T-helper 17 cell (primary cell): Measurements from ENCODE around the gene DENND1A. TPM values are rescaled to one million over a fixed set of nuclear protein-coding genes. Genes with fewer than 3 reads are reported as not detected.

Source experiments
- ATAC-seq: fragments of 150-1000 bp; cut with Tn5 transposase; 2 replicates; pipeline ENCODE4 v1.10.0; 2021; ENCODE audit warnings: mild to moderate bottlenecking, moderate library complexity
- DNase-seq, 3 donors: peaks; one replicate each; pipeline versions ENCODE4 v3.0.0 to v3.0.0-alpha.2; 2020 to 2021
- H3K9me3 ChIP-seq: one replicate; pipeline ENCODE4 v1.7.0; 2013; ENCODE audit warnings: low read length, mild to moderate bottlenecking; ENCODE audit not compliant: control insufficient read depth, poor library complexity, severe bottlenecking
- H3K27ac Mint-ChIP-seq: one replicate; pipeline ENCODE4 v1.8.0; 2022; ENCODE audit warnings: mild to moderate bottlenecking, moderate library complexity, mixed read lengths
- H3K27me3 Mint-ChIP-seq: one replicate; pipeline ENCODE4 v1.8.0; 2022; ENCODE audit warnings: mixed read lengths
- H3K36me3 Mint-ChIP-seq: one replicate; pipeline ENCODE4 v1.8.0; 2022; ENCODE audit warnings: low read depth, mixed read lengths
- H3K4me1 Mint-ChIP-seq: one replicate; pipeline ENCODE4 v1.8.0; 2022; ENCODE audit warnings: mild to moderate bottlenecking, mixed read lengths
- H3K4me3 Mint-ChIP-seq: one replicate; pipeline ENCODE4 v1.8.0; 2022; ENCODE audit warnings: mild to moderate bottlenecking, moderate library complexity, mixed read lengths
- total RNA-seq, 4 donors: library from RNA in 2 of 4; stranded (reverse) in 2 of 4; gene quantifications; one replicate each; pipeline ENCODE4 v1.2.3 and lab custom pipeline; 2022 to 2026

Gene DENND1A
- total RNA-seq, 2 donors from 2014 or later: 19.9 to 21.1 TPM

DNA sequence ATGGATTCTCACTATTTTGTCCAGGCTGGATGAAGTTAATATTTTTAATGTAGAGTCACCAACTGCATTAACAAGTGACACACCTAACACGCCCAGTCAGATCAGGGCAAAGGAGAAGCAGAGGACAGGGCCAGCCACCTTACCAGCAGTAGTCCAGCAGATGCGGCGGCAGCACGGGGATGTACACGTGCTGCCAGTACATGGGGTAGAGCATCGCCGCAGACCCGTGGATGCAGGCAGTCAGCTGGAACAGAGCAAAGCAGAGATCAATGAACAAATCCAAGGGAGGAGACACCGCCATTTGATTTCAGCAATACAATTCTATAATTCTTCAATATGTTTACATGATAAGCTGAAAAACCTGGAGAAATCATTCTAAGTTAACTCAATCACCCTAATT is 299.7 kb downstream of the DENND1A start:
- Mint-ChIP-seq H3K4me3 (no peak overlapping the region), H3K27ac (no peak overlapping the region), H3K4me1 (peaks cover 5% of the 10 kb centered on the region), H3K27me3 (no peaks in the 10 kb centered on the region), H3K36me3 (peaks cover 14% of the 10 kb centered on the region)
- DNase-seq (no peak), ATAC-seq (no peak)
- H3K9me3 ChIP-seq: no peaks in the 10 kb centered on the region

DNA sequence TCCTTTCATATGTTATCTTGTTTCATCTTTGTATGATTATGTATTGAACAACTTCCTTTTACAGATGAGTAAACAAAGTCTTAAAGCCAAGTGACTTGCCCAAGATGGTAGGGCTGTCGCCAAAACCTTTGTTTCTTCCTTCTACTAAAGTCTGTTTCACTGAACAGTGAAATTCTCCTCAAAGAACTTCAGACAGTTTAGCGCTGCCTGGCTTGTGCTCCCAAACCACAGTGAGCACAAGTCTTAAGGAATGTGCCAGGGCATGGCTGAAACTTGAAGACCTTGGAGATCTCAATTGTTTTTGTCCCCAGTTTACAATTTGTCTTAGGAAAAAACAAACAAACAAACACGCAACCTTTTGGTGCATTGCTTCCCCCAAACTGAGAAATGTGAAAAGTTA is 300.4 kb downstream of the DENND1A start:
- H3K27me3 Mint-ChIP-seq: no peaks in the 10 kb centered on the region
- peaks cover 17% of the 10 kb centered on the region for H3K36me3 Mint-ChIP-seq
- H3K27ac Mint-ChIP-seq: no peak overlapping the region
- peaks cover 5% of the 10 kb centered on the region for H3K4me1 Mint-ChIP-seq
- no peaks in the 10 kb centered on the region for H3K9me3 ChIP-seq
- no peak for DNase-seq
- no peak overlapping the region for H3K4me3 Mint-ChIP-seq
- no peak for ATAC-seq

DNA sequence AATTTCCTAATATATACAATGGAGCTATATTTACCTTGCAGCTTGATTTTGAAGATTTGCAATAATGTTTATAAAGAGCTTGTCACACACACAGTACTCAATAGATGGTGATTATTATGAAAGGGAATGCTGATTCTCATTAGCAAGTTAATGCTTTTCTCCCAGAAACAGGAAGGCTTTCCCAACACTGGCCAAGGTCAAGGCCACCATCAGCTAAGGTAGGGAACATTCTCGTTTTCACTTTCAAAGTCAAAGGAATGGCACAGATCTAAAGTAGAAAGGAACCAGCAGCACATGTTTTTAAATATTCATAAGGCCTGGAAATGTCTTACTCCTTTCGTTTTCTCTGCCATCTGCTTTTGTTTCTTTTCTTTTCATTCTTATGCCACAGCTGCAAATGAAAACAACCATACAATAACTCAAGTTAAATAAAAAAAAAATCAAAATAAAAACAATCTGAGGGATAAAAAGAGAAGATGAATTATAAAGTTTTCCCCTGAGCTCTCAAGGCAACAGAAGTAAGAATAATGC is 307.1 kb downstream of the DENND1A start:
- no peaks in the 10 kb centered on the region for H3K9me3 ChIP-seq
- no peak overlapping the region for H3K4me3 Mint-ChIP-seq
- no peaks in the 10 kb centered on the region for H3K27me3 Mint-ChIP-seq
- ATAC-seq (no peak), DNase-seq (no peak)
- H3K4me1 Mint-ChIP-seq: peaks cover 10% of the 10 kb centered on the region
- H3K27ac Mint-ChIP-seq: no peak overlapping the region
- H3K36me3 Mint-ChIP-seq: peaks cover 13% of the 10 kb centered on the region

DNA sequence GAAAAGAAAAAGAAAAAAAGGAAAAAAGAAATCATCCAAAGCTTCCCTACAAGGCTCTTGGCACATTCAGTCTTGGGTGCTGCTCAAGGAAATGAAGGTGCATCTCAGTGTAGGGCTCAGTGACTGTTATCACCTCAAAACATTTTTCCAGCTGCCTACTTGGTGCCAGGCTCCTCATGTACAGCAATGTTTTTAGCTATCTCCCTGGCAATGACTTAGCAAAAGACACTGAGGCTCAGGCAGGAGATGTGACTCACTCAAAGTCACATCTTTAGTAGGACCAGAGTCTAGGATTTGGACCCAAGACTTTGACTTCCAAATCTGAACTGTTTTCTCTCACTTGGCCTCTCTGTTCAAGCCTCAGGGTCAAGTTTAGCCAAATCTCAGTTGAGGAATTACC is 309.7 kb downstream of the DENND1A start:
- peaks cover 10% of the 10 kb centered on the region for H3K36me3 Mint-ChIP-seq

DNA sequence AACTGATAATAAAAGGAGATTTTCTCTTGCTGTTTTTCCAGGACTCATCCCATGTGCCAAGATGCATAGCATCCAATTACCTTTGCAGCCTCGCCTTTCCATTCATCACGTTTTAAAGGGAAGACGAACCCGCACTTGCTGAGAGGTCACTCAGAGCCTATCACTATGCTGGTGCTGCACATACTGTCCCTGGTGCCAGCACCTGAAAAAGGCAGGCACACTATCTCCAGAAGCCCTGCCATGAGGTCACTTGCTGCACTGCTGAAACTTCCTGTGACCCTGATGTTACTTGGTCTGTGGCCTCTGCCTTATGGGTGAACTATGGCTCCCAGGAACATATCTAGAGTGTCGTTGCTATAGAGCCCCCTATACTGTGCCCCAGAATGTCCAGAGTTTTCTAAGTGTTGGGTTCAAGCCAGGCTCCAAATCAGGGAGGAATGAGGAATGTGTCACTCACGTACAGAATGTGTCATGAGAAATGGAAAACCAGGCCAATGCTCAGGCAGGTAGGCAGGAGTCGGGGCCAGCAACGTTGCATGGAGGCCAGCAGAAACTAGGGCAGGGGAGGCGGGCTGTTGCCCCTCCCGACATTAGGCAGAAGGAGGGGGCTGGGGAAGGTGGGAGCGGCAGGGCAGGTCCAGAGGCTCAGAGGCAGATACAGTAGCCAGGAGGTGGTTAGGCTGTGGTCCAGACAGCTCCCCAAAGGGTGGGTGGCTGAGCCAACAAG is 311.8 kb downstream of the DENND1A start:
- peaks cover 6% of the 10 kb centered on the region for H3K36me3 Mint-ChIP-seq
- DNase-seq (no peak), ATAC-seq (no peak)
- H3K27me3 Mint-ChIP-seq: no peaks in the 10 kb centered on the region
- no peaks in the 10 kb centered on the region for H3K9me3 ChIP-seq
- H3K4me3 Mint-ChIP-seq: no peak overlapping the region
- peaks cover 10% of the 10 kb centered on the region for H3K4me1 Mint-ChIP-seq
- H3K27ac Mint-ChIP-seq: no peak overlapping the region

More for the DNA sequence above, 309.7 kb downstream of the DENND1A start:
- no peak for ATAC-seq
- Mint-ChIP-seq H3K4me3 (no peak overlapping the region), H3K4me1 (peaks cover 7% of the 10 kb centered on the region), H3K27ac (no peak overlapping the region), H3K27me3 (no peaks in the 10 kb centered on the region)
- no peaks in the 10 kb centered on the region for H3K9me3 ChIP-seq
- DNase-seq: no peak

DNA sequence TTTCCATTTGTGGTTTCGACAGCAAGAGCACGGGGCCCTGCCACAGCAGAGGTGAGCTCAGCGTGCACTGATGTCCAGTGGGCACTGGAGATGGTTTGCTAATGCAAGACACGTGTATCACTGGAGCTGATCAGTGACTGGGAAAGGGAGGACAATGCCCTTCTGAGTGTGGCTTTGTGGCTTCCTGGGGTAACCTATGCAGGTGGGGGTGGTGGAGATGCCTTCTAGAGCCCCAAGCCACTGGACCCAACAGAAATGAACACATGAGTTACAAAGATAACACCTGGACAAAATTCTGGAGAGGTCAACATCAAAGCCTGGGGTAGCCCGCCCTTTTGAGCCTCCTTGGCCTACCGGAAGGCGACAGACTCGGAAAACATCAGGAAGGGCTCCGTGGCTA is 312.6 kb downstream of the DENND1A start:
- ATAC-seq: no peak
- Mint-ChIP-seq H3K27me3 (no peaks in the 10 kb centered on the region), H3K4me1 (peaks cover 10% of the 10 kb centered on the region), H3K36me3 (peaks cover 6% of the 10 kb centered on the region), H3K27ac (no peak overlapping the region), H3K4me3 (no peak overlapping the region)
- no peak for DNase-seq
- H3K9me3 ChIP-seq: no peaks in the 10 kb centered on the region

DNA sequence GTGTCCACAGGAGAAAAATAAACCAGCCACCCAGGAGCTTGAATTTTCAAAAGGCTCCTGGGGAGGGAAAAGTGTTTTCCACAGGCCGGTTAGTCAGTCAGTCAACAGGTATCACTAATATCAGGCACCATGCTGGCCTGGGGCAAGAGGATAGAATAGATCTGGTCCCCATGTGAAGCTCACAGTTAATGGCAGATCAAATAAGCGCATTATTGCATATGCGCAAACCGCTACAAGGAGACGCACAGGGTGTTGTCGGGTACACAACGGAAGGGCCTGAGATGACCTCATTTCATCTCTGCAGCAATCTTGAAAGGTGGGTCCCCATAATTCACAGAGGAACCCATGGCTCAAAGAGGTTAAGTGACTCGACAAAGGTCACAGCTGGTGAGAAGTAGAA is 313.2 kb downstream of the DENND1A start:
- H3K27ac Mint-ChIP-seq: no peak overlapping the region
- H3K9me3 ChIP-seq: no peaks in the 10 kb centered on the region
- H3K4me3 Mint-ChIP-seq: no peak overlapping the region
- no peak for ATAC-seq
- H3K36me3 Mint-ChIP-seq: peaks cover 6% of the 10 kb centered on the region
- no peak for DNase-seq
- peaks cover 10% of the 10 kb centered on the region for H3K4me1 Mint-ChIP-seq
- no peaks in the 10 kb centered on the region for H3K27me3 Mint-ChIP-seq

DNA sequence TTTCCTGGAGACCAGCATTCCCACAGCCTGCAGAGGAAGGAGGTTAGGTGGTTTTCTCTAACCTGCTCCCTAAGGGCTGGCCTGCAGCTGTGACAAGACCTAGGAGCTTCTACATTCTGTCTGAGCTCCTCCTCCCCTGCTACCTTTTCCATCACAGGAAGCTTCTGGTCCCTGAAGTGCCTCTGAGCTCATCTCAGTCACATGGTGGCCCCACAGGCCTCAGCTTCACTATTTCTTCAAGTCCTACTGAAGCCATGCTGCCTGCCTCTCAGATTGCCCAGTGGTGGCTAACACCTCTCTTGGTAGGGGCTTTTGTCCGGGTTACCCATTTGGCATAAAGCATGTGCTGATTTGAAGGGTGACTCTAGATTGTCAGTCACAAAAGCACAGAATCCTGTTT is 314.5 kb downstream of the DENND1A start:
- DNase-seq: no peak
- Mint-ChIP-seq H3K4me1 (peaks cover 10% of the 10 kb centered on the region), H3K36me3 (peaks cover 9% of the 10 kb centered on the region), H3K4me3 (no peak overlapping the region), H3K27me3 (no peaks in the 10 kb centered on the region), H3K27ac (no peak overlapping the region)
- H3K9me3 ChIP-seq: no peaks in the 10 kb centered on the region
- no peak for ATAC-seq

DNA sequence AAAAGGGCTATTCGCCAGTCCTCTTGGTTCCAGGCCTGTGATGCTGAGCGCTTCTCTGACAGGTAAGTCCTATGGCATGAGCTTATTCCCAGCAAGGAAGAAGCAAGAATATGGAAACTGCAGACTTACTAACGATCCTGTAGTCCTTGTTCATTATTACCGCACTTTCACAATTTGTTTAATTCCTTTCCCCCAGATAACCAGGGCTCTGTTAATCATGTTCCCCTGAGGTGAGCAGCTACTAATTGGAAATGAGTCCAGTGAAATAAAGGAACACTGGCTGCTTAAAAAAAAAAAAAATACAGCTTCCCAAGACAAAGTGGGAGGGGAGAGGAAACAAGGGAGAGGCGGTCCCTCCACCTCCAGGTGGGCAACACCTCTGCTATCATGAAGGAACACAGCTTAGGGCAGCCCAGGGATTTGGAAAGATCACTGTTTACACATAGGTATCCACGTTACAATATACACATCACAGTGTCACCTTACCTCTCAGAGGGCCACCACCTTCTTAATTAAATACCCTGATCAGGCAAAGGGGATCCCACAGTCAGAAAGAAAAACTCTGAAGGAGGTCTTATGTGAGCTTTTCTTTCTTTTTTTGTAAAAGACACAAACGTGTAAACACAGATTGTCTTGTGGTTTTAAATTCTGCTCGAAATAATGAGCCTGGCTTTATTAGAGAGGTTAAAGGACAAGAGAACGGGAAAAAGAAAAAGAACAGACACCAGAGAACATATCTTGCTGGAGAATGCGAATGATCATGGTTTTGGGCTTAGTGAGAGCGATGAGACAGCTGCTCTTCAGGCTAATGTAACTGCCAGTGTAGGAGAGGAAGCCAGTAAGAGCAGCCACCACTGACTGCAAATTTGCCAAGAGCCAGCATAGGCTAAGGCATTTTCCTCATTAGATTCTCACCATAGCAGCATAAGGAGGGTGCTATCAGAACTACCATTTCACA is 315.3 kb downstream of the DENND1A start:
- ATAC-seq: no peak
- Mint-ChIP-seq H3K36me3 (peaks cover 10% of the 10 kb centered on the region), H3K27ac (no peak overlapping the region), H3K4me1 (peaks cover 10% of the 10 kb centered on the region), H3K27me3 (no peaks in the 10 kb centered on the region), H3K4me3 (no peak overlapping the region)
- no peak for DNase-seq
- H3K9me3 ChIP-seq: no peaks in the 10 kb centered on the region

DNA sequence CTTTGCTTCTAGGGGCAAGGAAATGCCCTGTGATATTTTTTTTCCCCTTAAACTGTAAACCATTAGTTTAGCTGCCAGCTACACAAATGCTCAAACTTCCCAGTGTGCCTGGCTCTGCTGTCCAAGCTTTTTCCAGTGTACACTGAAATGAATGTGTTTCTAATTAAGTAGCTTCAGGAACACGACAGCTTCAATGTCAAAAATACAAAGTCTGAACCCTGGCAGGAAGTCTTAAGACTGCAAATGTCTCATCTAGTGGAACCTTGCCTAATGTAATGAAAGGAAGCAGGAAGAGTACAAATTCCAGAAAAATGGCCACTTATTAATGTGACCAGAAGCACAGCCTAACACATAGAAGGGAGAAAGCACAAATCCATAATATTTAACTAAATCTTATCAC is 318.7 kb downstream of the DENND1A start:
- ATAC-seq (no peak), DNase-seq (no peak)
- H3K4me3 Mint-ChIP-seq: no peak overlapping the region
- peaks cover 2% of the 10 kb centered on the region for H3K4me1 Mint-ChIP-seq
- H3K36me3 Mint-ChIP-seq: peaks cover 6% of the 10 kb centered on the region
- H3K27me3 Mint-ChIP-seq: no peaks in the 10 kb centered on the region
- no peaks in the 10 kb centered on the region for H3K9me3 ChIP-seq
- no peak overlapping the region for H3K27ac Mint-ChIP-seq

DNA sequence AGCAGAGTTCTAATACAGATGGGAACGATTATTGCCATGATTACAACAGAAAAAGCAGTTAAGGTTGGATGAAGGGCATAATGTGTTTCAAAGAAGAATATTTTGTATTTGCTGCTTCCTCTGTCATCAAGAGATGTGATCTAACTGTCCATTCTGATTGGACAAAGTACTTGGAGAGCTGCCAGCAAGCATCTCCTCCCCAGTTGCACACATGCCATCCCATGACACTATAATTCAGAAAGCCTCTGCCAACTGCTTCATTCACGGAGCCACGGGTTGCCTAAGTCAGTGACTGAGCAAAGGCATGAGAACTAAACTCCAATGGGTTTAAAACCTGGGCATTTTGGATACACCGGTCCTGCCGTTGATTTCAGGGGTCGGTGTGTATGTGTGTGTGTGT is 320.1 kb downstream of the DENND1A start:
- Mint-ChIP-seq H3K27me3 (no peaks in the 10 kb centered on the region), H3K27ac (no peak overlapping the region), H3K36me3 (peaks cover 6% of the 10 kb centered on the region), H3K4me1 (no peaks in the 10 kb centered on the region), H3K4me3 (no peak overlapping the region)
- H3K9me3 ChIP-seq: no peaks in the 10 kb centered on the region
- no peak for ATAC-seq
- DNase-seq: no peak

DNA sequence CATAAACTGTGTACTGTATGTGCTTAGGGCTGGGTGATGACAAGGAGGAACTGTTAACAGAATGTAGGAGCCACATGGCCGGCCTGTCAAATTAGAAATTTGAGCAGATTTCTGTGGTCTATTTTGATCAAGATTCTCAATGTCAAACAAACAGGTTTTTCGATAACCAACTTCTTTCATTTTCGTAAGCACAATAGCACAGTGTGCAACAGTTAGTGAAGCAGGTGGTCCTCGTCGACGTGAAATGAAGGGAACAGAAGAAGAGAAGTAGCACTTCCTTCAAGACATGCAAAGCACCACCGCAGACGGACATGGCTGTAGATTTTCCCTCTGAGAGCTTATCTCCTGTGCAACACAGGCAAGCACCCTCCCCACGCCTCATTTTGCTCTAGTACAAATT is 321.8 kb downstream of the DENND1A start:
- H3K9me3 ChIP-seq: no peaks in the 10 kb centered on the region
- DNase-seq (no peak), ATAC-seq (peak; percentile 30)
- no peak overlapping the region for H3K4me3 Mint-ChIP-seq
- peaks cover 6% of the 10 kb centered on the region for H3K36me3 Mint-ChIP-seq
- H3K4me1 Mint-ChIP-seq: no peaks in the 10 kb centered on the region
- no peak overlapping the region for H3K27ac Mint-ChIP-seq
- no peaks in the 10 kb centered on the region for H3K27me3 Mint-ChIP-seq

DNA sequence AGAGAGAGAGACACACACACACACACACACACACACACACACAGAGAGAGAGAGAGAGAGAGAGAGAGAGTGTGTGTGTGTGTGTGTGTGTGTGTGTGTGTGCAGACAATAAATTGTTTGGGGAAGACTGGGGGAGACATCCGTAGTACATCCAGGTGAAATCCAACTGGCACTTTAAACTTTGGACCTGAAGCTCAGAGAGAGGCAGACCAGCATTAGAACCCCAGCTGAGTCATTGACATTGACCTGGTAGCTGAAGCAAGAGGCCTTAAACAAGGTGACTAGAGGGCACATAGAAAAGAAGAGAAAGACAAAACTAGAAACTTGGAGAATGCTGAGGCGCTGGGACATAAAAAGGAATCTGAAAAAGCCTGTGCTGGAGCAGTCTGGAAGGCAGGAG is 322.4 kb downstream of the DENND1A start:
- DNase-seq: no peak
- ATAC-seq: no peak
- Mint-ChIP-seq H3K36me3 (peaks cover 6% of the 10 kb centered on the region), H3K4me3 (no peak overlapping the region), H3K27ac (no peak overlapping the region), H3K4me1 (no peaks in the 10 kb centered on the region), H3K27me3 (no peaks in the 10 kb centered on the region)
- H3K9me3 ChIP-seq: no peaks in the 10 kb centered on the region
